HG03460 (cell line): ENCODE results near the gene POFUT1.
"Not testable (repeated sequence)": the region's sequence is repeated elsewhere in the genome, so short reads cannot be mapped to it uniquely, and the experiment has no call there.

Experiments
- ATAC-seq: cut with Tn5 transposase; IDR thresholded peaks from one replicate; pipeline ENCODE4 v1.9.1; 2021; ENCODE audit not compliant: unreplicated experiment

POFUT1 gene

DNA sequence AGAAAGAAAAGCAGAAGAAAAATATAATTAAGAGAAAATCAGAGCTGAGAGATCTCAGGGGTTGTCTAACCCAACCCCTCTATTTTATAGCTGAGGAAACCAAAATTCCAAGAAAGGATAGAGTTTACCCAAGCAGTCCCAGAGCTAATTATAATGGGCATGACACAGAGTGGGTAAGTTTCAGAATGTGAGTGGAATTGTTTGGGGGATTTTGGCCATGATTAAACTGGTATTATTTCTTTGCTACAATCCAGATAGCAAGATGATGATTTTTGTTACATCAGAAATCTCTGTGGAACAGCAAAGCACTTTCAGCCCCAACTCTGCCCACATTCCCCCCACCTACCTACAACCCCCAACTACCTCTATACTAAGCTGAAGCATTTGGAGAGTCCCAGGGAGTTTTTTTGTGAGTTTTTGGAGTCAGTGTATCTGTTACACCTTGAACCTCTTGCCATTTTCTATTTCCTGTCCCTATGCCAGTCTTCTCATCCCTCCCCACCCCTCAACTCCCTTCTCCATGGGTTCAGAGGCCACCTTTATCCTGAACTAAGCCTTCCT is 24.7 kb downstream of the POFUT1 start:
- no peak for ATAC-seq

- no peak for ATAC-seq
These were observed 25.6 kb downstream of the POFUT1 start for GRCh38 chr20:32233286-32233685.

GRCh38 chr20:32234135-32234808 is 26.6 kb downstream of the POFUT1 start:
- no peak for ATAC-seq

GRCh38 chr20:32235331-32236047 is 27.8 kb downstream of the POFUT1 start:
- ATAC-seq, result no peak

DNA sequence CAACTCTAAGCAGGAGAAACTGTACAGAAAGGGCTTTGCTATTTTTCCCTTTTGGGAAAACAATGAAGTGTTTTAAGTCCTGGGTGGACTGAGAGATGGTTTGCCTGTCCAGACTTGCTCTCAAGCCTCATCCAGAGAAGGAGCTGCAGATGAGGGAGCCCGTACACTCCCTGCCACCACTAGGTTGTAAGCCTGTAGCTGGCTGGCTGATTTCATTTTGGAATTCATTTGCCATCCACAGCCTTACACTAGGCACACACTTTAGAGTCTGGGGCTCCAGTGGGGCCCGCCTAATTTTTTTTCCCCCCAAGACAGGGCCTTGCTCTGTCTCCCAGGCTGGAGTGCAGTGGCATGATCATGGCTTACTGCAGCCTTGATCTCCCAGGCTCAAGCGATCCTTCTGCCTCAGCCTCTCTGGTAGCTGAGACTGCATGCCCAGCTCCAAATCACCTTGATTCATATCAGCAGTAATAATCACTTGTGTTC is 28.4 kb downstream of the POFUT1 start:
- ATAC-seq, result no peak

- no peak for ATAC-seq
These were observed 29.1 kb downstream of the POFUT1 start for GRCh38 chr20:32236819-32237218.

DNA sequence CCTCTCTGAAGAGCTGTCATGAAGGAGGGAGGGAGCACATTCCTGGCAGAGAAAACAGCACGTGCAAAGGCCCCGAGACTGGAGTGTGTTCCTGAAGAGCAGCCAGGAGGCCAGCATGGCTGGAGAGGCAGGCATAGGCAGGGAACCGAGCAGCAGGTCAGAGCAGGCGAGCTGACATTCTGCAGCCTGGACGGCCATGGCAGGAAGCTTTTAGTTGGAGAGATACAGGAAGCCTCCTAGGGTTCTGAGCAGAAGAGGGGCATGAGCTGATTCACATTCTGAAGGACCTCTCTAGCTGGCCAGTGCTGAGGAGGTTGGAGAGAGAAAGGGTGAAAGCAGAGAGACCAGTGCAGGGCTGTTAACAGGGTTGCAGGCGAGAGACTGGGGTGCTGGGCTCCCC is 29.7 kb downstream of the POFUT1 start:
- ATAC-seq, result no peak

- ATAC-seq, result no peak
These were observed 31.1 kb downstream of the POFUT1 start for GRCh38 chr20:32238483-32239425.

DNA sequence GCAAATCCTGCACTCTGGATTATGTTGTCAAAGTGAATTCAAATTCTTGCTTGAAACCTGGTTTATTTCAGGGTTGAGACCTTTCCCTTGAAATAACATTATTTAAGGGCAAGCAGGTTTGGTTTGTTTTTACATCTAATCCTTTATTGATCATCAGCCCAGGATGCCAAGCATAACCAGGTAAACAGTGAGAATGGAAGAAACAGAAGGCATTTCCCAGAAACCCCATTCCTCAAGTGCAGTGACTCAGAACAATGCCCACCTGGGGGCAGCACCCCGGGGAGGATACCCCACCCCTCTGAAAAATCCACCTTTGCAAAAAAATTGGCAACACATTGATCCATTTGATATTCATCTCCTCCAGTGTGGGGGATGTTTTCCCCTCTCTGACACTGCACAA is 32.5 kb downstream of the POFUT1 start:
- no peak for ATAC-seq

GRCh38 chr20:32241807-32242206 is 34.1 kb downstream of the POFUT1 start:
- no peak for ATAC-seq

- no peak for ATAC-seq
These were observed 36.6 kb downstream of the POFUT1 start for GRCh38 chr20:32244150-32244823.

DNA sequence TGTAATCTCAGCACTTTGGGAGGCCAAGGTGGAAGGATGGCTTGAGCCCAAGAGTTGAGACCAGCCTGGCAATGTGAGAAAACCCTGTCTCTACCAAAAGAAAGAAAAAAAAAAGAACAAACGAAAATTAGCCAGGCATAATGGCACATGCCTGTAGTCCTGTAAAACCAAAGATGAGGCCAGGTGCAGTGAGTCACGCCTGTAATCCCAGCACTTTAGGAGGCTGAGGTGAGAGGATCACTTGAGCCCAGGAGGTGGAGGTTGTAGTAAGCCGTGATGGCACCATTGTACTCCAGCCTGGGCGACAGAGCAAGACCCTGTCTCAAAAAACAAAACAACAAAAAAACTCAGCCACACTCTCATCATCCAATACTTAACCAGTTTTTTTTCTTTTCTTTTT is 37.3 kb downstream of the POFUT1 start:
- no peak for ATAC-seq

- ATAC-seq, result not testable (repeated sequence)
These were observed 38.5 kb downstream of the POFUT1 start for GRCh38 chr20:32246208-32246607.

- no peak for ATAC-seq
These were observed 40.4 kb downstream of the POFUT1 start for GRCh38 chr20:32248043-32248442.

GRCh38 chr20:32249030-32249738 is 41.5 kb downstream of the POFUT1 start:
- no peak for ATAC-seq

DNA sequence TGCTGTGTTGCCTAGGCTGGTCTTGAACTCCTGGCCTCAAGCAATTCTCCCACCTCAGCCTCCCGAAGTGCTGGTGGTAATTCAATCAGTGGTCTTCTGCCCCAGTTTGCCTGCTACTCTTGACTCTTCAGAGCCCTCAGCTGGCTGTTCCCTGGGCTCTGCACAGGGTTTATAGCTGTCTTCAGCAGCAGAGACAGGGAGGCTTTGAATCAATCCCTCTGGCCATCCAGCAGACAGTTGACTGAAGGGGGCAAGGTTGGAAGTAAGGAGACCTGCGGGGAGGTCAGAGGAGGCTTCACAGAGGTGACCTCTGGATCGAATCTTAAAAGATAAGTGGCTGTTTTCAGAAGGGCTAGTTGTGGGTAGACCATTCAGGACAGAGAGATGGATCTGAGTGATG is 43.8 kb downstream of the POFUT1 start:
- ATAC-seq, result no peak

- no peak for ATAC-seq
These were observed 44.5 kb downstream of the POFUT1 start for GRCh38 chr20:32252189-32252588.

DNA sequence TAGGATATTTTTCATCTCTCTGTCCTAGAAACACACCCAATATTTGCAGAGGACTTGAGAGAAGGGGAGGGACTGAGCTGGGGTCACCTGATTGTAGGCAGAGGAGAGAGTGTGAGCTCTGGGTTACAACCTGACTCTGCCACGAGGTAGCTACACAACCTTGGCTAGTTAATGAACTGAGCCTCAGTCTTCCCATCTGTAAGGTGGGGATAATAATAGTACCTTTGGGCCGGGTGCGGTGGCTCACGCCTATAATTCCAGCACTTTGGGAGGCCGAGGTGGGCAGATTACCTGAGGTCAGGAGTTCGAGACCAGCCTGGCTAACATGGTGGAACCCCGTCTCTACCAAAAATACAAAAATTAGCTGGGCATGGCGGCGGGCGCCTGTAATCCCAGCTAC is 53.3 kb downstream of the POFUT1 start:
- not testable (repeated sequence) for ATAC-seq

DNA sequence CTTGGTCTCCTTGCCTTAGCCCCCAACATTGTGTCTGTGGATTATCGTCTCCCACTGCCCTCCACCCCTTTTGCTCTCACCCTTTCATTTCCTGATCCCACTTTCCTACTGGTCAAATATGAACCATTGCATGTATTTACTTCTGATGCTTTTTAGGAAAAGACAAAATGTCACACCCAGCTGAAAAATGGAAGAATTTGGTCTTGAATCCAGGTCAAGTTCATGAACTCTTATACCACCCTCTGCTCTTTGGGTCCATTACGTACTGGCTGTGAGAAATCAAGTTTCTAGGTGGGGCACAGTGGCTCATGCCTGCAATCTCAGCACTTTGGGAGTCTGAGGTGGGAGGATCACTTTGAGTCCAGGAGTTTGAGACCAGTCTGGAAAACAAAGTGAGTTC is 54.0 kb downstream of the POFUT1 start:
- ATAC-seq, result no peak

DNA sequence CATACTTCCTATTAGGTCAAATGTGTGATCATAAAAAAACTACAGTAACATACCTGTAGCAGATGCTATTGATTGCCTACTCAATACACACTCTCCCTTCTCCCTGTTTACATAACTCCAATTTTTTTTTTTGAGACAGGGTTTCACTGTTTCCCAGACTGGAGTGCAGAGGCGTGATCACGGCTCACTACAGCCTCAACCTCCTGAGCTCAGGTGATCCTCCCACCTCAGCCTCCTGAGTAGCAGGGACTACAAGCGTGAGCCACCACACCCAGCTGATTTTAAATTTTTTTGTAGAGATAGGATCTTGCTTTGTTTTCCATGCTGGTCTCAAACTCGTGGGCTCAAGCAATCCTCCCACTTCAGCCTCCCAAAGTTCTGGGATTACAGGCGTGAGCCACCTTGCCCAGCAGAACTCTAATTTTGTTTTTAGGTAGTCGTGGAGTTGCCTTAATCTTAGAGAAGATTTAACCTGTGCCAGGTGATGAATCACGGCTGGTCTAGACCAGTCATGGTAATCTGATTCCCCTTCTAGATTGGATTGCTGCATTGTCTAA is 55.8 kb downstream of the POFUT1 start:
- ATAC-seq, result no peak
